ENCODE measurements around the gene MBOAT2. TPM values are rescaled to one million over a fixed set of nuclear protein-coding genes. Genes with fewer than 3 reads are reported as not detected.
"Not testable (repeated sequence)": the region's sequence is repeated elsewhere in the genome, so short reads cannot be mapped to it uniquely, and the experiment has no call there.

Gene MBOAT2
- total and polyA plus RNA-seq, 2 donors (not counting 1 experiment from before 2014, with no cell fraction given), result 0.24 to 1.3 TPM

- H3K36me3 ChIP-seq (replicated peaks in 1 of 2; ENCODE audit: control extremely low read depth in 1 of 2, control insufficient read depth in 1 of 2, extremely low read depth in 1 of 2, insufficient read depth in 2 of 2, low read length in 1 of 2), result peaks cover 0 to 5% of the 10 kb centered on the region in 2 experiments
- no peak overlapping the region for H2AFZ ChIP-seq (ENCODE audit: insufficient read depth, low read depth, low read length, poor library complexity, severe bottlenecking)
- no peak overlapping the region for H3K27ac ChIP-seq (ENCODE audit: low read length in 2 of 2)
- Mint-ChIP-seq H3K4me3 (no peak overlapping the region), H3K27me3 (no peaks in the 10 kb centered on the region), H3K4me1 (peaks cover 1% of the 10 kb centered on the region), H3K27ac (no peak overlapping the region), H3K9me3 (ENCODE audit: insufficient read depth) (peaks cover 3% of the 10 kb centered on the region)
- no CpG with 5 or more reads among the region's 3 CpGs for WGBS (ENCODE audit: insufficient coverage)
- no peak overlapping the region for H3K9ac ChIP-seq (ENCODE audit: low read length)
- ChIA-PET POLR2A (no interaction called here), CTCF (no interaction called here)
- intact Hi-C loops (cut with micrococcal nuclease), result no loop called here
- H3K4me1 ChIP-seq (ENCODE audit: control insufficient read depth in 2 of 2, insufficient read depth in 2 of 2, low read length in 2 of 2), result no peaks in the 10 kb centered on the region
- TF ChIP-seq EZH2 (IDR thresholded peaks at IDR 0.05; ENCODE audit: borderline replicate concordance, insufficient read depth, low read depth, low read length, poor library complexity, severe bottlenecking), result no peak
- TF ChIP-seq, protein P1, sequence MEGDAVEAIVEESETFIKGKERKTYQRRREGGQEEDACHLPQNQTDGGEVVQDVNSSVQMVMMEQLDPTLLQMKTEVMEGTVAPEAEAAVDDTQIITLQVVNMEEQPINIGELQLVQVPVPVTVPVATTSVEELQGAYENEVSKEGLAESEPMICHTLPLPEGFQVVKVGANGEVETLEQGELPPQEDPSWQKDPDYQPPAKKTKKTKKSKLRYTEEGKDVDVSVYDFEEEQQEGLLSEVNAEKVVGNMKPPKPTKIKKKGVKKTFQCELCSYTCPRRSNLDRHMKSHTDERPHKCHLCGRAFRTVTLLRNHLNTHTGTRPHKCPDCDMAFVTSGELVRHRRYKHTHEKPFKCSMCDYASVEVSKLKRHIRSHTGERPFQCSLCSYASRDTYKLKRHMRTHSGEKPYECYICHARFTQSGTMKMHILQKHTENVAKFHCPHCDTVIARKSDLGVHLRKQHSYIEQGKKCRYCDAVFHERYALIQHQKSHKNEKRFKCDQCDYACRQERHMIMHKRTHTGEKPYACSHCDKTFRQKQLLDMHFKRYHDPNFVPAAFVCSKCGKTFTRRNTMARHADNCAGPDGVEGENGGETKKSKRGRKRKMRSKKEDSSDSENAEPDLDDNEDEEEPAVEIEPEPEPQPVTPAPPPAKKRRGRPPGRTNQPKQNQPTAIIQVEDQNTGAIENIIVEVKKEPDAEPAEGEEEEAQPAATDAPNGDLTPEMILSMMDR (IDR thresholded peaks at IDR 0.05), result no peak
- no peaks in the 10 kb centered on the region for H4K20me1 ChIP-seq (ENCODE audit: control insufficient read depth, insufficient read depth, low read length, poor library complexity, severe bottlenecking)
- H3K4me2 ChIP-seq (replicated peaks; ENCODE audit: low read depth, low read length, poor library complexity, severe bottlenecking), result no peak overlapping the region
- H3K4me3 ChIP-seq (ENCODE audit: control extremely low read depth in 1 of 5, extremely low read depth in 1 of 5, insufficient read depth in 1 of 5, low read depth in 2 of 5, low read length in 4 of 5), result no peak overlapping the region
- no peaks in the 10 kb centered on the region for H3K79me2 ChIP-seq (ENCODE audit: control insufficient read depth, insufficient read depth, low read length)
- DNase-seq (no peak), ATAC-seq (ENCODE audit: low read depth) (no peak)
- peaks cover 0 to 6% (median 3%) of the 10 kb centered on the region in 3 donors for H3K9me3 ChIP-seq (ENCODE audit: control extremely low read depth in 1 of 3, control insufficient read depth in 2 of 3, insufficient read depth in 1 of 3, low read length in 2 of 3)
- H3K27me3 ChIP-seq (replicated peaks in 1 of 4; ENCODE audit: control extremely low read depth in 1 of 4, control insufficient read depth in 3 of 4, insufficient read depth in 4 of 4, low read length in 3 of 4), result no peaks in the 10 kb centered on the region
Observed at GRCh38 chr2:8907764-8908288, 95.7 kb downstream of the MBOAT2 start.

DNA sequence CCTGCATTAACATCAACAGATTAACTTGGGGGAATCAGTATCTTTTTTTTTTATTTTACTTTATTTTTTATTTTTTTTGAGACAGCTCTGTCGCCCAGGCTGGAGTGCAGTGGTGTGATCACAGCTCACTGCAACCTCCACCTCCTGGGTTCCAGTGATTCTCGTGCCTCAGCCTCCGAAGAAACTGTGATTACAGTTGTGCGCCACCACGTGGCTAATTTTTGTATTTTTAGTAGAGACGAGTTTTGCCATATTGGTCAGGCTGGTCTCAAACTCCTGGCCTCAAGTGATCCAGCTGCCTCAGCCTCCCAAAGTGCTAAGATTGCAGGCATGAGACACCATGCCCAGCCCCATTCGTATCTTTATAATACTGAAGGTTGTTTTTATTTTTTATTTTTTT is 99.6 kb downstream of the MBOAT2 start:
- ATAC-seq (ENCODE audit: low read depth); H4K20me1 ChIP-seq (ENCODE audit: control insufficient read depth, insufficient read depth, low read length, poor library complexity, severe bottlenecking); H2AFZ ChIP-seq (ENCODE audit: insufficient read depth, low read depth, low read length, poor library complexity, severe bottlenecking); H3K27me3 Mint-ChIP-seq; H3K4me1 ChIP-seq (ENCODE audit: control insufficient read depth in 2 of 2, insufficient read depth in 2 of 2, low read length in 2 of 2); DNase-seq; H3K27ac ChIP-seq (ENCODE audit: low read length in 2 of 2); POLR2A ChIA-PET; H3K9ac ChIP-seq (ENCODE audit: low read length); H3K27me3 ChIP-seq (replicated peaks in 1 of 4; ENCODE audit: control extremely low read depth in 1 of 4, control insufficient read depth in 3 of 4, insufficient read depth in 4 of 4, low read length in 3 of 4); intact Hi-C loops (cut with micrococcal nuclease); CTCF ChIA-PET; H3K9me3 Mint-ChIP-seq (ENCODE audit: insufficient read depth); H3K27ac Mint-ChIP-seq; H3K79me2 ChIP-seq (ENCODE audit: control insufficient read depth, insufficient read depth, low read length); H3K36me3 ChIP-seq (replicated peaks in 1 of 2; ENCODE audit: control extremely low read depth in 1 of 2, control insufficient read depth in 1 of 2, extremely low read depth in 1 of 2, insufficient read depth in 2 of 2, low read length in 1 of 2); H3K4me3 Mint-ChIP-seq; H3K4me2 ChIP-seq (replicated peaks; ENCODE audit: low read depth, low read length, poor library complexity, severe bottlenecking); H3K4me1 Mint-ChIP-seq; H3K4me3 ChIP-seq (ENCODE audit: control extremely low read depth in 1 of 5, extremely low read depth in 1 of 5, insufficient read depth in 1 of 5, low read depth in 2 of 5, low read length in 4 of 5): not testable (repeated sequence)
- peaks cover 0 to 12% (median 2%) of the 10 kb centered on the region in 3 donors for H3K9me3 ChIP-seq (ENCODE audit: control extremely low read depth in 1 of 3, control insufficient read depth in 2 of 3, insufficient read depth in 1 of 3, low read length in 2 of 3)
- no CpG with 5 or more reads among the region's 7 CpGs for WGBS (ENCODE audit: insufficient coverage)

DNA sequence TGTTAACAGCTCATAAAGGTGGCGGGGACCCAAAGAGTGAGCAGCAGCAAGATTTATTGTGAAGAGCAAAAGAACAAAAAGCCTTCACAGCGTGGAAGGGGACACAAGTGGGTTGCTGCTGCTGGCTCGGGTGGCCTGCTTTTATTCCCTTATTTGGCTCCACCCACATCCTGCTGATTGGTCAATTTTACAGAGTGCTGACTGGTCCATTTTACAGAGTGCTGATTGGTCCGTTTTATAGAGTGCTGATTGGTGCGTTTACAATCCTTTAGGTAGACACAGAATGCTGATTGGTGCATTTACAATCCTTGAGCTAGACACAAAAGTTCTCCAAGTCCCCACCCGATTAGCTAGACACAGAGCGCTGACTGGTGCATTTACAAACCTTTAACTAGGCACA is 100.7 kb downstream of the MBOAT2 start:
- H3K4me2 ChIP-seq (replicated peaks; ENCODE audit: low read depth, low read length, poor library complexity, severe bottlenecking); H3K4me1 ChIP-seq (ENCODE audit: control insufficient read depth in 2 of 2, insufficient read depth in 2 of 2, low read length in 2 of 2); H2AFZ ChIP-seq (ENCODE audit: insufficient read depth, low read depth, low read length, poor library complexity, severe bottlenecking); H3K27ac ChIP-seq (ENCODE audit: low read length in 2 of 2); H3K9ac ChIP-seq (ENCODE audit: low read length); ATAC-seq (ENCODE audit: low read depth); DNase-seq; H3K79me2 ChIP-seq (ENCODE audit: control insufficient read depth, insufficient read depth, low read length); H3K27me3 Mint-ChIP-seq; H4K20me1 ChIP-seq (ENCODE audit: control insufficient read depth, insufficient read depth, low read length, poor library complexity, severe bottlenecking); H3K4me1 Mint-ChIP-seq; H3K4me3 ChIP-seq (ENCODE audit: control extremely low read depth in 1 of 5, extremely low read depth in 1 of 5, insufficient read depth in 1 of 5, low read depth in 2 of 5, low read length in 4 of 5); H3K9me3 Mint-ChIP-seq (ENCODE audit: insufficient read depth); H3K36me3 ChIP-seq (replicated peaks in 1 of 2; ENCODE audit: control extremely low read depth in 1 of 2, control insufficient read depth in 1 of 2, extremely low read depth in 1 of 2, insufficient read depth in 2 of 2, low read length in 1 of 2); CTCF ChIA-PET; H3K27me3 ChIP-seq (replicated peaks in 1 of 4; ENCODE audit: control extremely low read depth in 1 of 4, control insufficient read depth in 3 of 4, insufficient read depth in 4 of 4, low read length in 3 of 4); H3K4me3 Mint-ChIP-seq; POLR2A ChIA-PET; H3K27ac Mint-ChIP-seq; intact Hi-C loops (cut with micrococcal nuclease): not testable (repeated sequence)
- 99% methylated on average over 5 of the region's 7 CpGs for WGBS (ENCODE audit: insufficient coverage)
- peaks cover 0 to 12% (median 2%) of the 10 kb centered on the region in 3 donors for H3K9me3 ChIP-seq (ENCODE audit: control extremely low read depth in 1 of 3, control insufficient read depth in 2 of 3, insufficient read depth in 1 of 3, low read length in 2 of 3)

Data from B cell (primary cell).